ENCODE data around the gene TAF6. TPM values are rescaled to one million over a fixed set of nuclear protein-coding genes. Genes with fewer than 3 reads are reported as not detected.

The TAF6 gene
- total and polyA plus RNA-seq, 2 donors (not counting 1 experiment from before 2014, with no cell fraction given) = 16.2 to 41.5 TPM

GRCh38 chr7:100107125-100107737 lies 11.9 kb downstream of the TAF6 start:
- Histone ChIP-seq H2AFZ (ENCODE audit: low read length) (no peak overlapping the region), H3K4me3 (replicated peaks in 1 of 4; ENCODE audit: control extremely low read depth in 1 of 4, insufficient read depth in 1 of 4, low read depth in 3 of 4, low read length in 4 of 4) (no peak overlapping the region), H3K9ac (ENCODE audit: insufficient read depth, low read length) (no peak overlapping the region), H3K27me3 (ENCODE audit: control insufficient read depth, insufficient read depth, low read length) (no peaks in the 10 kb centered on the region), H3K36me3 (ENCODE audit: control insufficient read depth, insufficient read depth, low read length) (peaks cover 28% of the 10 kb centered on the region), H3K27ac (ENCODE audit: insufficient read depth, low read length) (no peak overlapping the region), H3K9me3 (ENCODE audit: control insufficient read depth, insufficient read depth, low read depth, low read length) (no peaks in the 10 kb centered on the region), H3K79me2 (ENCODE audit: control insufficient read depth, insufficient read depth, low read length) (no peaks in the 10 kb centered on the region), H3K4me2 (ENCODE audit: extremely low read depth, insufficient read depth, low read length) (no peak overlapping the region), H4K20me1 (ENCODE audit: control insufficient read depth, extremely low read depth, insufficient read depth, low read length) (no peaks in the 10 kb centered on the region), H3K4me1 (ENCODE audit: control insufficient read depth, extremely low read depth, insufficient read depth, low read length) (peaks cover 7% of the 10 kb centered on the region)
- DNase-seq (ENCODE audit: low read depth in 2 of 2) = no peak
- TF ChIP-seq CTCF (conservative IDR thresholded peaks at IDR 0.05 in 1 of 2, IDR thresholded peaks at IDR 0.05 in 1 of 2; ENCODE audit: low read depth in 1 of 2, low read length in 2 of 2) (no peak), EZH2 (IDR thresholded peaks at IDR 0.05; ENCODE audit: low read length, missing control alignments) (no peak)

- no peak overlapping the region for H3K4me3 ChIP-seq (replicated peaks in 1 of 4; ENCODE audit: control extremely low read depth in 1 of 4, insufficient read depth in 1 of 4, low read depth in 3 of 4, low read length in 4 of 4)
- TF ChIP-seq CTCF (conservative IDR thresholded peaks at IDR 0.05 in 1 of 2, IDR thresholded peaks at IDR 0.05 in 1 of 2; ENCODE audit: low read depth in 1 of 2, low read length in 2 of 2) (no peak), EZH2 (IDR thresholded peaks at IDR 0.05; ENCODE audit: low read length, missing control alignments) (no peak)
- H3K4me2 ChIP-seq (ENCODE audit: extremely low read depth, insufficient read depth, low read length) = no peak overlapping the region
- no peak for DNase-seq (ENCODE audit: low read depth in 2 of 2)
- H2AFZ ChIP-seq (ENCODE audit: low read length) = no peak overlapping the region
- no peak overlapping the region for H3K9ac ChIP-seq (ENCODE audit: insufficient read depth, low read length)
- H3K4me1 ChIP-seq (ENCODE audit: control insufficient read depth, extremely low read depth, insufficient read depth, low read length) = peaks cover 7% of the 10 kb centered on the region
- no peaks in the 10 kb centered on the region for H3K79me2 ChIP-seq (ENCODE audit: control insufficient read depth, insufficient read depth, low read length)
- H3K27ac ChIP-seq (ENCODE audit: insufficient read depth, low read length) = no peak overlapping the region
- H3K27me3 ChIP-seq (ENCODE audit: control insufficient read depth, insufficient read depth, low read length) = no peaks in the 10 kb centered on the region
- no peaks in the 10 kb centered on the region for H3K9me3 ChIP-seq (ENCODE audit: control insufficient read depth, insufficient read depth, low read depth, low read length)
- H4K20me1 ChIP-seq (ENCODE audit: control insufficient read depth, extremely low read depth, insufficient read depth, low read length) = no peaks in the 10 kb centered on the region
- peaks cover 26% of the 10 kb centered on the region for H3K36me3 ChIP-seq (ENCODE audit: control insufficient read depth, insufficient read depth, low read length)
These were observed 12.5 kb downstream of the TAF6 start for GRCh38 chr7:100106633-100107032.

GRCh38 chr7:100105534-100105933 lies 13.6 kb downstream of the TAF6 start:
- no peak for DNase-seq (ENCODE audit: low read depth in 2 of 2)
- no peak for TF ChIP-seq CTCF (conservative IDR thresholded peaks at IDR 0.05 in 1 of 2, IDR thresholded peaks at IDR 0.05 in 1 of 2; ENCODE audit: low read depth in 1 of 2, low read length in 2 of 2)
- TF ChIP-seq EZH2 (IDR thresholded peaks at IDR 0.05; ENCODE audit: low read length, missing control alignments) = no peak
- Histone ChIP-seq H3K4me2 (ENCODE audit: extremely low read depth, insufficient read depth, low read length) (no peak overlapping the region), H3K79me2 (ENCODE audit: control insufficient read depth, insufficient read depth, low read length) (peaks cover 3% of the 10 kb centered on the region), H2AFZ (ENCODE audit: low read length) (no peak overlapping the region), H3K36me3 (ENCODE audit: control insufficient read depth, insufficient read depth, low read length) (peaks cover 20% of the 10 kb centered on the region), H3K27me3 (ENCODE audit: control insufficient read depth, insufficient read depth, low read length) (no peaks in the 10 kb centered on the region), H4K20me1 (ENCODE audit: control insufficient read depth, extremely low read depth, insufficient read depth, low read length) (no peaks in the 10 kb centered on the region), H3K4me1 (ENCODE audit: control insufficient read depth, extremely low read depth, insufficient read depth, low read length) (peaks cover 7% of the 10 kb centered on the region), H3K27ac (ENCODE audit: insufficient read depth, low read length) (no peak overlapping the region), H3K4me3 (replicated peaks in 1 of 4; ENCODE audit: control extremely low read depth in 1 of 4, insufficient read depth in 1 of 4, low read depth in 3 of 4, low read length in 4 of 4) (no peak overlapping the region), H3K9ac (ENCODE audit: insufficient read depth, low read length) (no peak overlapping the region), H3K9me3 (ENCODE audit: control insufficient read depth, insufficient read depth, low read depth, low read length) (no peaks in the 10 kb centered on the region)
